D341Med (cell line): Measurements from ENCODE around the gene SCG5.

Source experiments
- DNase-seq: peaks from one replicate; pipeline ENCODE4 v3.0.0; 2012; ENCODE audit warnings: low spot score

Gene SCG5

DNA sequence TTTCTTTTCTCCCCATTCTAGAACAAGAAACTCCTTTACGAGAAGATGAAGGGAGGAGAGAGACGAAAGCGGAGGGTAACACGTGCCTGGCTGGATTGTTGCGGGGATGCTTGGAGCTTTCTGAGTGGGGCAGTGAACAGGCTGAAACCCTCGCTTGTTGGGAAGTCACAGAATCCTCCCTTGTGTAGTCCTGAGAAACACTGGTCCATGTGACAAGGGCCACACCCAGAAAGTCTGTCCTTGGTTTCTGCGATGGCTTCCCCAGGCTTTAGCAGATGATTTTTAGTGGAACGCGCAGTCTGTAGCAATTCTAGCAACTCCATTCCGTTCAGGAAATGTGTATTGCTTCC, 50.2 kb downstream of the SCG5 start:
- DNase-seq, result no peak

DNA sequence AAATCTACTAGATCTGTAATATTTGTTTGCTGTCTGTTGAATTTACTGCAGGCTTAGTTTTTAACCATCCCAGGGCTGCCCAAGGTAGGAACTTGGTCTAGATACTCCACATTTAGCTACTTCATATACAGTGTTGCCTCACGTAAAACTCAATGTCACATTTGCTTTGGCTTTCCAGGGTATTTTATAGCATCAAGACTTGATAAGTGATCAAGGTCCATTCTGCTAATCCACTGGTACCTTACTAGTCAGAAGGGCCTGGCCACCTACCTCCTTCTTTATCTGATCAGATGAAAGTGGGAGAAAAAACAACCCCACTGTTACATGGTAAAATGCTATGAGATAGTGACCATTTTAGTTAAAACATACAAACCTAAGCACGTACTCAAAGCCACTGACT, 50.8 kb downstream of the SCG5 start:
- DNase-seq, result no peak

DNA sequence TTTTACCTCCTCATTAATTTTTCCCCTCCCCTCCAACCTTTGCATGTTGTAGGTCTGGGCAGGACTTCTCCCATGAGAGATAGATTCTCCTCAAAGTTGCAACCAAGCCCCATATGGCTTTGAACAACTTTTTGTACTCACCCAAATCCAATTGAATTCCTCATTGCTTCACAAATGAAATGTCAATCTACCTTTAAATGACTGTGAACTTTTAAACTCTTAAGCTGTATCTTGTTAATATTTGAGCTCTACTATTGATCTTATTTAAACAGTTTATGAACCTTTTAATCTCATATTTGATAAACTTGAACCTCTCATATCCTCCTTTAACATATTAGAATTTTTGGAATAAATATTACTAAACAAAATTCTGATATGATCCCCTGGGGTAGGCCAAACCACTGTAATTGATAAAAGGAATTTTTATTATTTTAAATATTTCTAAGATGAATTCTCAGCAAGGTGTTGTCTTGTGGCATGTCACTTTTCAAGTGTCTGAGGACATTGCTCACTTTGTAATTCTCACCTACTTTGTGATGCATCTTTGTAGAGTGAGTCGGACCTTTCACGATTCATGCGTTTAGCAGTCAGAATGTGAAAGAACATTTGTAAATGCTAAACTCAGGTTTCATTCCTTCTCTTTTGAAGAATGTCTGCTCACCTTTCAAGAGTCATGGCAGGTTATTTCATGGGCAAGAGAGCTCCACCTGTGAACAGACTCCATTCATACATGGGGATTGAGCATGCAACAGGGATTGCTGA, 52.9 kb downstream of the SCG5 start:
- no peak for DNase-seq

DNA sequence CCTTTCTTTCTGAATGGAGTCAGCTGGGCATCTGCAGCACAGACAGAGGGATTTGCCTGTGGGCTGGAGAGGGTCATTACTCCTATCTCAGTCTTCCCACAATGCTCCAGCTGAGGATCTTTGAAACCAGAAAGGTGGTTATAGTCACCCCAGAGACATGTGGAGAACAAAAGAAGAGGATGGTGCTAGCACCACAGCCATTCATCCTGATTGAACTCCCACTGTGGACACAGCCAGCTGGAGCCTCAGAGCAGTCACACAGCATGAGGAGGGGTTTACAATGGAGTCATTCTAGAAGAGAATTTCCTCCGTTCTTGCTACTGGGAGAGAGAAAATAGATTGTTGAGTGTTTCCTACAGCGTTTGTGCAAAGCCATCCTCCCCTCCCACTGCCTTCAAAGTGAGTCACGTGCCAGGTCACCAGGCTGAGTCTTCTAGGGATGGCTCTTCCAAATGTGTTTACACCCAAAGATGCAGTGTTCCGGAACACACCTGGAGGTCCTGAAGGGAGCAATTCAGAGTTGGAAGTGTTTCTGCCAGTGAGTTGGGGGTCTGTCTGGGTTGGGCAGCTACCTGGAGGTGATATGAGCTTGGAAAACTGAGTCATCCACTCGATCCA, 57.4 kb downstream of the SCG5 start:
- no peak for DNase-seq

DNA sequence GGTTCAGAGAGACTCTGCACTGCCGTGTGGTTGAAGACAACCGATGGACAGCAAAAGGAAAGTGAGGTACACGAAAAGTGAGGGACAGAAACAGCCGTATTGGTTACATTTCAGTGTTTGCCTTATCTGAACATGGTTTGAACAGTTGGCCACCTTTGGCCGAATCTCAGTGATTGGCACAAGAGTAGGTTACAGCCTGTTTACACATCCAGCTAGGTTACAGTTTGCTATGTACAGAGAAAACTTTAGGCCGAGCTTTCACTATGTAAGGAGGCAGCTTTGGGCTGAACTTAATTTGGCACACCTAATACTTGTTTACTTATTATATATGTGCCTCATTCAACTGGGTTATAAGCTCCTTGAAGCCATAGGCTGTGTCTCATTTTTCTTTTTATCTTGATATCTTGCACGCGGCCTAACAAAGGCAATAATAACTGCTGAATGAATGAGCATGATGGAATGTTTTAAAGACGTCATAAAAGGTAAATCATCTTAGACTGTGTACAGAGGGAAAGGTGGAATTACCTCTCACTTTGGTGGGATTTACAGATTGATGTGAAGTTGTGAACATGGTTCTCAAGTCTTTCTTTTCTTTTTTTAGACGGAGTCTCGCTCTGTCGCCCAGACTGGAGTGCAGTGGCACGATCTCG, 59.1 kb downstream of the SCG5 start:
- no peak for DNase-seq

DNA sequence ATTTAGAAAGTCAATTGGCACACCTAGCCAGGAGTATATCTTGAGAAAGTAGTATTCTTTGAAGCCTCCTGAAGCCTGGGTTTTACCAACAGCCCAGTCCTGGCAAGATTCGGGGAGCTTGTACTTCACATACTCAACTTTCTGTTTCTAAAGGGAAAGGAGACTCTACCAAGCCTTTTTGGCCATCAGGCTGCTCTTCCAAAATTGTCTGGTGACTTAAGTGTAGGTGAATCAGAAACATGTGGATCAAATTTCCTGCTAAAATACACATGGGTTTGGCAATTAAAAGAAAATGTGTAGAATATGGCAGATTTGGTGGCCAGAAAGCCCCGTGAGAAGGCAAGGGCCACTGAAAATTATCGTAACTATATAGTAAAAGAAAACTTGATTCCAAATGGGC, 60.4 kb downstream of the SCG5 start:
- DNase-seq, result no peak

DNA sequence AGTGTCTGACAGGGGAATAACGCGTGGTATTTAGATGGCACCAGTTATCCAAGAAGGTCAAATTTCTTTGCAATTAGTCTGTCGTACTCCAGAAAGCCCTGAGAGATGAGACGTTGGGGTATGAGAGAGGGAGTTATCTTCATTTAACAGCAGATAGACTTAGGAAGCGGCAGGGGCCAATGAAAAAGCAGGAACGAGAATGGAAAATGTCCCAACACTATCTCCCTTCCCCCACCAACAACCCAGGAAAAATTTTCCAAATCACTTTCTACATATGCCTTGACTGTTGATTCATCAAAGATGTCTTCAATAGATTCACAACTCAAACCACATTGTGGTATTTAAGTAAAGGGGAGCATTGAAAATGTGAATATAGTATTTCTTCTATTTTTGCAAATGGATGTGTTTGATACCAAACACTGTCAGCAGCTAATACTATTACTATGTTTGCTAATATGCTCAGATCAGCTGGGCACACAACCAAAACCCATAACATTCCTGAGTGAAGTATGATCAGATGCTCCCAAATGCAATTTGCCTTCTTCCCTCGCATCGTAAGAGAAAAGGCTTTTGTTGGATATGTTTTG, 63.0 kb downstream of the SCG5 start:
- no peak for DNase-seq

DNA sequence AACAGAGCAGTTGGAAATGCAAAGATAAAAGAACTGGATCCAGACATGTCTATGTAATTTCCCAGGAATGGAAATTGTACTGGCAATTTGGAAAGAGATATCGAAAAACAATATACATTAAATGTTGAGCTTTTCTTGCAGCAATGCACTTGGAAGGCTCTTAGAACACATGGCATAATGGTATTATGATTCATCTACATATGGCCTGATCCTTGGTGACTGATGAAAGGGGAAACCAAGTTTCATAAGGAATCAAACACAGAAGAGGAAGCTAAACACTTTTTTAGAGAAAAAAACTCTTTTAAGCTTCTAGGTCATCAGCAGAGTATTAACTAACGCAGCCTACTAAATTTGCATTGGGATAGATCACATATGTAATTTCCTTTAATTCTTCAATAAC, 63.9 kb downstream of the SCG5 start:
- no peak for DNase-seq

DNA sequence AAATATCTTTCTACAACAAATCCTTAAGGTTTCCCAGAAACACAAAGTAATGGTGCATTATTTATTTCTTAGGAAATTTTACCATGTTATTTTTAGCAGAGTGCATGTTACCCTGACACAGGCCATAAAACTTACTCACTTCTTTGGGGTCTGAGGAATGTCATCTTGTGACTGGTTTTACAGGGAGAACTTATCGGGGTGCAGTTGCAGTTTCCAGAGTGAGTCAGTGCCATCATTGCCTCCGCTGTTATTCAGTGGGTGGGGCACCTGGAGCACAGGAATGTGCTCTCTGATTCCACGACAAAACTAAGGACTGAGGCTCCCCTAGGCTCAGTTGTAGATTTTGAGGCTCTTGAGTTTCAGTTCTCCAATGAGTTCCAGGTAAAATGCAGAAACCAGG, 65.2 kb downstream of the SCG5 start:
- DNase-seq, result no peak

DNA sequence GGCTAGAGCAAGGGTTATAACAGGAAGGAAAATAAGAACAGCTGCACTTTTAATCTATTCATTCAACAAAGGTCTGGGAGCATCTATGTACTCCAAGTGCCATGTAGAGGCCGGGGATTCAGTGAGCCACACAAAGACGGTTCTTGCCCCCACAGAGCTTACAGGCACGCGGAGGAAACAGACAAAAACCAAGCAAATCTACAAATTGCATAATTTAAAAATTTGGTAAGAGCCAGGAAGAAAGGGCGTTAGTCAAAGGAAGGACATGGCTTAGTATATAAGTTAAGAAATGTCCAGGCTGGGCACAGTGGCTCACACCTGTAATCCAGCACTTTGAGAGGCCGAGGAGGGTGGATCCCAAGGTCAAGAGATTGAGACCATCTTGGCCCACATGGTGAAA, 65.9 kb downstream of the SCG5 start:
- no peak for DNase-seq

DNA sequence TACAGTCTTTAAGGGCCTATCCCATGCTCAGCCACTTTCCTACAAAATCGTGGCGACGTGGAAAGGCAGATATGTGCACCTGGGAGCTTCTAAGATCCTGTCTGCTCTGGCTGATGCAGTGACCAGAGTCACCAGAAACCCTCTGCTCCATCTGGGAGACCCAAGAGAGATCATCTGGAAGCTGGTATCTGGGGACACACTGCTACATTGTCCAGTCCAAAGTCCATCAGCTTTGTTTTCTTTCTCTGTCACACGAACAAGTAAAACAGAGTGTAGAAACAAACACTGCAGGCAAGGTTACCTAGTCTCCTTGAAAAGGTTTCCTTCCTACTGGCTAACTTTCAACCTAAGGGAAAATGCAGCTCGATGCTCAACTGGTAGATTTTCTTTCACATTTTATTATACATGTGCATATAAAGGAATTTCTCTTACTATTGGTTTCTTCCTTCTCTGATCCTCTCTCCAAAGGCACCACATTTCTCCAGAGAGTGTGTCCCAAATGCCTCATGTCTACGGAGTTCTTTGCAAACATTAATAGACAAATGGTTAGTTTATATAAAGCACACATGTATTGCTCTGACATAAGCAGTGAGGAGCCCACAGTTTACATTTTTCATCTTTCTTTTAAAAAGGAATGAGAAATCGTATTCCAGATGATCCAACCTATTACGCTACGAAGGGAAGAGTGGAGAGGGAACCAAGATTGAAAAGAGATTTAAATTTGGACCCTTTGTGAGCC, 68.0 kb downstream of the SCG5 start:
- DNase-seq, result no peak

DNA sequence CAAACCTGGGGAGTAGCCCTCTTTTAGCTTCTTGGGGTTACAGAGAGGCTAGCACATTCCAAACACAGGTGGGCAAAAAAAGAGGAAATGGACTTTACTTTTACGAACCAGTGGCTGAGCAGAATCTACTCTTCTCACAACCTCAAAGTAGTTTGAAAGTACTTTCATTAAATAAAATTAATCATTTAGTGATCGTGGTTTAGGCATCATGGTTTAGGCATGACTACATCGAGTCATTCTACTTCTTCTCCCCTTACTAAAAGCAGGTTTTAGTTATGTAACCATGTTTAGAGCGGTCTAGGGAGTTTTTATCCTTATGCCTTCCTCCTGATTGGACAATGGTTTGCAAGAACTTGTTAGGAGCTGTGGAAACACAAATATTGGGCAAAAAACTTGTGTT, 73.8 kb downstream of the SCG5 start:
- DNase-seq, result no peak

DNA sequence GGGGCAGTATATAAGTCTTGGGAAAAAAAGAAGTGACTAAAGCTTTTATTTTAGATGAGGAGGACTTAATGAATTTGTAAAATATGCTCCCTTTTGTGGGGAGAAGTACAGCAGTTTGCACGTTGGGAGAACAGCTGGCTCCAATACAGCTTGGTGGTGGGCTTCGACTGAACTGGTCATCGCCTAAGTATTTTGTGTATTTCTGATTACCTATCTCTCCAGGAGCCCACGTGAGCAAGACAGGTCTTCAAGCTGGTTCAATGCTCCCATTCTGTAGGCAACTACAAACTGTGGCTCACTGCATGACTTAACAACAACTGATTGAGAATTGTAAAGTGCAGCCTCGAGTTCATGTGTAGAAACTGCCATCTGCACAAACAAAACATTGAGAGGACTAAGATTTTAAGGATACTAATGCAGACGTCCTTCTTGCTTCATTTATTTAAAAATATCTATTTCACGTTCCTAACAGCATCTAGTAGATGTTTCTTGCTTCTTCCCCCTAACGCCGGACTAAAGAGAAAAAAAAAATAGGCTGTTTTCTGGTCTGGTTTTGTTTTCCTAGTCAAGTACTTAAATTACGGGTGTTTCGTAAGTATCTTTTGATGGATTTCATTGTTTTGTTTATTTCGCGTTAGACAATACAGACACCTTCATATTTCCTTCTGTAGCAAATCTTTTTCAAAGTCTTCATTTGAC, 74.9 kb downstream of the SCG5 start:
- DNase-seq, result no peak

DNA sequence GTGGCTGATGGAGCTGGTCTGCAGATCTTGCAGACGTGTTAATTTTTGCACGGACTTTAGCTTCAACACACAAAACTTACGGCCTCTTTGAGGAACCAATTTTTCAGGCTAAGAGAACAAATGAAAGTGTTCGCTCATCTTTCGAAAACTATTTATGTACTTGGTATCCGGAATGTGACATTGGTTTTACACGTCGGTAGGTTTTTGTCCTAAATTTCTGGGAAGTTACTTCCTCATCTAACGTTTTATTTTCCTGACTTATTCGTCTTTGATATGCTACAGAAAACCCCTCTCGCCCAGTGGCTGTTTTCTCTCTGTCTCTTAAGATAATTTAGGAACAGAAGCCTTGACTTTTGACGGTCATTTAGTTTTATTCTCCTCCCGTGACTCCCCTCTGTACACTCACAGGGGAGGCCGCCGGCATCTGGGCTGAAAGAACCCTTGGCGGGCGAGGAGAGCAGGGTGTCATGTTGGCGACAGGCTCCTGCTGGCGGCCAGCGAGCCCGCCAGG, 75.5 kb downstream of the SCG5 start:
- DNase-seq, result no peak

DNA sequence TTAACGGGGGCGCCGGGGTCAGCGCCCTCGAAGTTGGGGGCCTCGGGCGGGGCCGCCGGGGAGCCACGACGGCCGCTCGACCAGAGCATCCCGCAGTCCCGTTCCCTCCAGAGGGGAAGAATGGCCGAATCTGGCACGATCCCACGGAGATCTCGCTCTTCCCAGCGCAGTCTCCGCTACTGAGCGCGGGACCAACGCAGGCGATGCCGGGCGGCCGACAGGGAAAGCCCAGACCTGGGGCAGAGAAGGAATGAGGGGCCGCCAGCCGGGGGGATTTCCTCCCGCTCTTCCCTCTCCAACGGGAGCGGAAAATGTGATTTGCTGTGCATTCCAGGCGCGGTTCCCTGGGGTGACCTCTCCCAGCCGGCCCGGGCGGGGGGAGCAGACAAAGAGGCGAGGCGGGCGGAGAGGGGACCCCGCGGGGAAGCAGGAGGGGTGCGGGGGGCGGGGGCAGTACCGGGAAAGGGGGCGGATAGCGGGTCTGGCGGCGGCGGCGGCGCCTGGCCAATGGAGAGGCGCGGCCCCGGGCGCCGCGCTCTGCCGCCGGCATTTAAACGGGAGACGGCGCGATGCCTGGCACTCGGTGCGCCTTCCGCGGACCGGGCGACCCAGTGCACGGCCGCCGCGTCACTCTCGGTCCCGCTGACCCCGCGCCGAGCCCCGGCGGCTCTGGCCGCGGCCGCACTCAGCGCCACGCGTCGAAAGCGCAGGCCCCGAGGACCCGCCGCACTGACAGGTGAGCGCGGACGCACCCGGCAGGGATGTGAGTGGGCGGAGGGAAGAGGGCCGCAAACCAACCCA, 76.1 kb downstream of the SCG5 start, which contains the start of gene GREM1:
GREM1 (plus strand) TSS at position 579 of the 801 bp plus-strand sequence. CDS start 12,687 bp downstream, outside the sequence.
- peak; percentile 66 for DNase-seq

DNA sequence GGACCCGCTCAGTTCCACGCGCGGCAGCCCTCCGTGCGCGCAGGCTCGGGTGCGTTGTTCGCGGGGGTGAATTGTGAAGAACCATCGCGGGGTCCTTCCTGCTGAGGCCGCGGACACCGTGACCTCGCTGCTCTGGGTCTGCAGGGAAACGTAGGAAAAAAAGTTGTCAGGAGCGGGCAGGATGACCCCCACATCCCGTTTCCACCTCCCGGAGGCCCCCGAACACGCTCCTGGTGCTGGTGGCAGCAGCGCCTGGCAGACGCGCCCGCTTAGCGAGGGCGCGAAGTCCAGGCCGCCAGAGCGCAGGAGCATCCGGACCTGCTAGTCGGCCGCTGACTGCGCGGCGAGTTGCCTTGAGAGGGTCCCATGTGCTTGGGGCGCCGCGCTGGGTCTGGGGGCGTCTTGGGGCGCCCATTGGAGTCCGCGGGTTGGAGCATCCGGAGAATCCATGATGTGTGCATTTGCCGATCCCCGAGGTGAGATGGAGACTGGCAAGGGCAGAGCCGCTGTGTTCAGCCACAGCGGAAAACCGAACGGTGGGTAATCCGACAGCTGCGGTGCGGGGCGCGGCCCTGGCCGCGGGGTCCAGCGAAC, 76.8 kb downstream of the SCG5 start:
- peak; percentile 55 for DNase-seq

DNA sequence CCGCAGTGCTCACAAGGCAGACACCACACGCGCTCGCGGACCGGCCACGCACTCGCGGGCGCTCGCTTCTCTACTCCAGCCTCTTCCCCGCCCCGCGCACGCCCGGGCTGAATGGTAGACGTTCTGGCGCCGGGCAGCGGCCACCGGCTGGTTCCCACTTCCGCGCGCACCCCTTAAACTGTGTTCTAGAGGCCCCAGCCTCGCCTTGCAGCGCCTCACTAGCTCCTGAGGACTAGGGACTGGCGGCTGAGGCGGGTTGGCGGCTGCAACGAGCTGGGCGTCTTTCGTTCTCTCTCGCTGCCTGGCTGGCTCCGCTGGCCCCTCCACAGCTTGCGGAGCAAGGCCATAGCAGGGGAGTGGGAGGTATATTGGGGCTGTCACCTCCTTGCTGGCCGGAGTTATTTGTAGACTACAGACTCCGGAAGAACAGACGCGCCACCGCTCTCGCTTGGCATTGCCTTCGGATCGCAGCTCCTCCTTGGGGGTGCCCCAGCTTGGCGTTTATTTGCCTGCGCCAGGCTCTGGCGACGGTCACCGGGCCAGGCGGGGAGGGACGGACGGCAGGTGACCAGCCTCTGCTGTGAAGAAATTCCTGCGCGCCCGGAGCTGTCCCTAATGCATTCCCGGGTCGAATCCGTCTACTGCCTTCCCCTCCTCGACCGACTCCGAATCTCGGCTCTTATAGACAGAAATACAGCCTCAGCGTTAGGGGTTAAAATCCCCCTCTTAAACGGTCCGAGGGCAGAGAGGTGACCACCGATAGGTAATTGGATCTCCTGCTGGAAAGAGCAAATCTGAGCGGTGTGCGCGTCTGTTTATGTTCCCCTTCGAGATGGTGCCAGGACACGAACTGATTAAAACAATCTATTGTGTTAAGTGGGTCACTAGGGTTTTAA, 77.6 kb downstream of the SCG5 start:
- DNase-seq, result peak; percentile 46

DNA sequence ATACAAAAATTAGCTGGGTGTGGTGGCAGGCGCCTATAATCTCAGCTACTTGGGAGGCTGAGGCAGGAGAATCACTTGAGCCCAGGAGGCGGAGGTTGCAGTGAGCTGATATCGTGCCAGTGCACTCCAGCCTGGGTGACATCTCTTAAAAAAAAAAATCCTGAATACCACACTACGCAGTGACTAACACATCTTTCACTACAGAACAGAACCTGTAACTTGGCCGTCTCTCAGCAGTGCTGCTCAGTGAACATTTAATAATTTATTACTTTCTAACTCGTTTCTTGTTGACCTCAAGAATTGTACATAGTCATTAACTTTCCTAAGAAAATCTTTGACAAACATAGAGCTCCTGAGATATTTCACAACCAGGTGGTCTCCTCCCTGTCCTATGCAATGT, 80.1 kb downstream of the SCG5 start:
- DNase-seq, result no peak

DNA sequence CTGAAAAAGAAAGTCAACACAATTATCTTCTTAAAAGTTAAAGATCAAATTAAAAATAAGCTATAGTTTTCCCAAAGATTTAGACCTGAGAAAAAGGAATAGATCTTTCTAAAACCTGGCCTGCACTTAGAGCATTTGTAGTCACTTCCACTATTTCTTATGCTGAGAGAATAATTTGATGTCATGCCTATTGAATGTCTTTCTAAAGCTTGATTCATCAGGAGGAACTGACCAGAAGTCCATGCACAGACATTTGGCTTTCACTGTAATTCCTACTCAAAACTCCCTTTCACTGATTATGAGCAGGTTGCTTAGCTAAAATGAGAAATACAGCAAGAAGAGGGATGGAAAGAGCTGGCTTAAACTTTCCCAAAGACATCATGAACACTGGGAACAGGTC, 80.6 kb downstream of the SCG5 start:
- no peak for DNase-seq
